ENCODE measurements around the gene YOD1. TPM values are rescaled to one million over a fixed set of nuclear protein-coding genes. Genes with fewer than 3 reads are reported as not detected.

Gene YOD1
- polyA plus RNA-seq, 1 donor from 2014 or later: 9.3 TPM

DNA sequence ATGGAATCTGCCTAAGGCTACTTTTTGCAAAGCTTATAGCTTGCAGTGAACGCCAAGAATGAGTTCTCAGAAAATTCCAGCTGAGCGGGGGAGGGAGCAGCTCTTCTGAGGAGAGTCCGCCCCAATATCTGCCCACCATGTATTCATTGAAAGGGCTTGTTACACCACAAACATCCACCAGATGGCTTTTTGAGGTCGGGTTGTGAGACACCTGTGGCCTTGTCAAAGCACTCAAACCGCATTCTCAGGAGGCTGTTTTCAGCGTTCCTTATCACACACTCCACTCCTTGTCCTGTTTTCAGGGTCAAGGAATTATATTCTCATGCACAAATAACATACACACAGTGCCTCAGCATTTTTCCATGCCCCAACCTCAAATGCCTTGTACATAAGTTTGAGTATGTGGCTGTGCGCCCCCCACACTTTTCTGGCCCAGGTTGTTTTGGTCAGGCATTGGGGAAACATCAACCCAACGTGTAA is 33.7 kb upstream of the YOD1 start:
- Histone ChIP-seq H3K27me3 (ENCODE audit: insufficient read depth, low read depth, low read length) (no peaks in the 10 kb centered on the region), H3K36me3 (ENCODE audit: insufficient read depth, low read length) (no peaks in the 10 kb centered on the region), H3F3A (ENCODE audit: insufficient read depth, low read length, poor library complexity, severe bottlenecking) (no peaks in the 10 kb centered on the region), H3K4me2 (ENCODE audit: low read length) (no peak overlapping the region), H3K9me3 (ENCODE audit: low read length) (no peaks in the 10 kb centered on the region), H3K27ac (ENCODE audit: low read length) (no peak overlapping the region), H3K79me2 (replicated peaks; ENCODE audit: insufficient read depth, low read length) (no peaks in the 10 kb centered on the region), H2AFZ (ENCODE audit: low read depth, low read length) (no peak overlapping the region), H4K20me1 (ENCODE audit: insufficient read depth) (no peaks in the 10 kb centered on the region), H3K9ac (ENCODE audit: low read length) (no peak overlapping the region), H3K4me3 (ENCODE audit: low read length) (no peak overlapping the region), H3K9me2 (ENCODE audit: insufficient read depth, low read length) (no peaks in the 10 kb centered on the region)
- TF ChIP-seq CTCF (IDR thresholded peaks at IDR 0.05; ENCODE audit: poor library complexity, severe bottlenecking) (peak; percentile 78), TAF1 (IDR thresholded peaks at IDR 0.05; ENCODE audit: low read depth) (no peak), SMC3 (conservative IDR thresholded peaks at IDR 0.05; ENCODE audit: poor library complexity) (peak; percentile 91), RAD21 (conservative IDR thresholded peaks at IDR 0.05) (peak; percentile 75)

DNA sequence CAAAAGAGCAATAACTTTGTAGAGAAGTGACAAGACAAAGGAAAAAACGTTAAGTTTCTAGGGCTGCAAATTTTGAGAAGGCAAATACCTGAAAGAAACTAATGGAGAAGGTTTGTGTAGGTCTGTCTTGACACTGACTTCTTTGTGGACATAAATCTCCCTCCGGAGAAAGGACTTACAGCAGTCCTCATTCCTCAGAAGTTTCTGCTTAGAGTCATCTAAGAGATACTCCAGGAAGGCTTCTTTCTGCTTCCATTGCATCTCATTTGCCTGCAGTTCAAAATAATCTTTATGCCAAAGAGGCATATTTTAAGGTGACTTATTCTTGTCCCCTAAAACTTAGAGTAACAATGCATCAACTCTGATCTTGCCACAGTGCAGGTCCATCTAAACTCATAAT is 33.2 kb upstream of the YOD1 start:
- H3K9ac ChIP-seq (ENCODE audit: low read length): no peak overlapping the region
- no peak overlapping the region for H3K4me2 ChIP-seq (ENCODE audit: low read length)
- H4K20me1 ChIP-seq (ENCODE audit: insufficient read depth): no peaks in the 10 kb centered on the region
- no peaks in the 10 kb centered on the region for H3K9me3 ChIP-seq (ENCODE audit: low read length)
- no peaks in the 10 kb centered on the region for H3K79me2 ChIP-seq (replicated peaks; ENCODE audit: insufficient read depth, low read length)
- H3K27me3 ChIP-seq (ENCODE audit: insufficient read depth, low read depth, low read length): no peaks in the 10 kb centered on the region
- no peak overlapping the region for H3K4me3 ChIP-seq (ENCODE audit: low read length)
- TF ChIP-seq TAF1 (IDR thresholded peaks at IDR 0.05; ENCODE audit: low read depth): no peak
- TF ChIP-seq POLR2AphosphoS5 (IDR thresholded peaks at IDR 0.05): no peak
- TF ChIP-seq MXI1 (conservative IDR thresholded peaks at IDR 0.05; ENCODE audit: poor library complexity, severe bottlenecking): no peak
- TF ChIP-seq, protein P1, sequence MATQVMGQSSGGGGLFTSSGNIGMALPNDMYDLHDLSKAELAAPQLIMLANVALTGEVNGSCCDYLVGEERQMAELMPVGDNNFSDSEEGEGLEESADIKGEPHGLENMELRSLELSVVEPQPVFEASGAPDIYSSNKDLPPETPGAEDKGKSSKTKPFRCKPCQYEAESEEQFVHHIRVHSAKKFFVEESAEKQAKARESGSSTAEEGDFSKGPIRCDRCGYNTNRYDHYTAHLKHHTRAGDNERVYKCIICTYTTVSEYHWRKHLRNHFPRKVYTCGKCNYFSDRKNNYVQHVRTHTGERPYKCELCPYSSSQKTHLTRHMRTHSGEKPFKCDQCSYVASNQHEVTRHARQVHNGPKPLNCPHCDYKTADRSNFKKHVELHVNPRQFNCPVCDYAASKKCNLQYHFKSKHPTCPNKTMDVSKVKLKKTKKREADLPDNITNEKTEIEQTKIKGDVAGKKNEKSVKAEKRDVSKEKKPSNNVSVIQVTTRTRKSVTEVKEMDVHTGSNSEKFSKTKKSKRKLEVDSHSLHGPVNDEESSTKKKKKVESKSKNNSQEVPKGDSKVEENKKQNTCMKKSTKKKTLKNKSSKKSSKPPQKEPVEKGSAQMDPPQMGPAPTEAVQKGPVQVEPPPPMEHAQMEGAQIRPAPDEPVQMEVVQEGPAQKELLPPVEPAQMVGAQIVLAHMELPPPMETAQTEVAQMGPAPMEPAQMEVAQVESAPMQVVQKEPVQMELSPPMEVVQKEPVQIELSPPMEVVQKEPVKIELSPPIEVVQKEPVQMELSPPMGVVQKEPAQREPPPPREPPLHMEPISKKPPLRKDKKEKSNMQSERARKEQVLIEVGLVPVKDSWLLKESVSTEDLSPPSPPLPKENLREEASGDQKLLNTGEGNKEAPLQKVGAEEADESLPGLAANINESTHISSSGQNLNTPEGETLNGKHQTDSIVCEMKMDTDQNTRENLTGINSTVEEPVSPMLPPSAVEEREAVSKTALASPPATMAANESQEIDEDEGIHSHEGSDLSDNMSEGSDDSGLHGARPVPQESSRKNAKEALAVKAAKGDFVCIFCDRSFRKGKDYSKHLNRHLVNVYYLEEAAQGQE (IDR thresholded peaks at IDR 0.05; ENCODE audit: borderline replicate concordance): no peak
- H3K36me3 ChIP-seq (ENCODE audit: insufficient read depth, low read length): no peaks in the 10 kb centered on the region
- H3K27ac ChIP-seq (ENCODE audit: low read length): no peak overlapping the region
- H3K9me2 ChIP-seq (ENCODE audit: insufficient read depth, low read length): no peaks in the 10 kb centered on the region
- H2AFZ ChIP-seq (ENCODE audit: low read depth, low read length): no peak overlapping the region
- H3F3A ChIP-seq (ENCODE audit: insufficient read depth, low read length, poor library complexity, severe bottlenecking): no peaks in the 10 kb centered on the region

DNA sequence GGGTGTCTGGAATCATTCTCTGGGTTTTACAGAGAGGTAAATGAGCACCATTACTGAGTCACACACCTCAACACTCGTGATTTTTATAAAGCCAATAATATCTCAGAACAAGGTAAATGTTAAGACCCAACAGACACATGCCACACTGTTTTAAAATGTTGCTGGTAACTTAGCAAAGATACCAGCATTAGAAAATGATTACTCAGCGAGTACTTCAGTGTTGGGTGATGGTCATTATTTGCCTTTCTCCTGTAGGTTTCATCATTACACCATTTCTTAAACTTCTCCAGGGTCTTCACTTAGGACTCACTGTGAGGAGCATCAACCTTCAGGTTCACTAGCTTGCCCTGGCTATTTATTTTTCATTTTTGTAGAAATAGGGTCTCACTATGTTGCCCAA is 30.8 kb upstream of the YOD1 start:
- Histone ChIP-seq H3K36me3 (ENCODE audit: insufficient read depth, low read length) (no peaks in the 10 kb centered on the region), H3K4me3 (ENCODE audit: low read length) (no peak overlapping the region), H3K27ac (ENCODE audit: low read length) (no peak overlapping the region), H3K9me3 (ENCODE audit: low read length) (no peaks in the 10 kb centered on the region), H3K27me3 (ENCODE audit: insufficient read depth, low read depth, low read length) (no peaks in the 10 kb centered on the region), H3K79me2 (replicated peaks; ENCODE audit: insufficient read depth, low read length) (no peaks in the 10 kb centered on the region), H3K9ac (ENCODE audit: low read length) (no peak overlapping the region), H3K9me2 (ENCODE audit: insufficient read depth, low read length) (no peaks in the 10 kb centered on the region), H3K4me2 (ENCODE audit: low read length) (no peak overlapping the region), H2AFZ (ENCODE audit: low read depth, low read length) (no peak overlapping the region), H3F3A (ENCODE audit: insufficient read depth, low read length, poor library complexity, severe bottlenecking) (no peaks in the 10 kb centered on the region), H4K20me1 (ENCODE audit: insufficient read depth) (no peaks in the 10 kb centered on the region)
- TF ChIP-seq EZH2 (IDR thresholded peaks at IDR 0.05; ENCODE audit: borderline replicate concordance, insufficient read depth, low read length, poor library complexity, severe bottlenecking) (no peak), MXI1 (conservative IDR thresholded peaks at IDR 0.05; ENCODE audit: poor library complexity, severe bottlenecking) (no peak), TAF1 (IDR thresholded peaks at IDR 0.05; ENCODE audit: low read depth) (no peak), CTCF (IDR thresholded peaks at IDR 0.05; ENCODE audit: poor library complexity, severe bottlenecking) (no peak), RAD21 (conservative IDR thresholded peaks at IDR 0.05) (no peak), SMC3 (conservative IDR thresholded peaks at IDR 0.05; ENCODE audit: poor library complexity) (no peak), EP300 (conservative IDR thresholded peaks at IDR 0.05; ENCODE audit: poor library complexity, severe bottlenecking) (no peak), POLR2AphosphoS5 (IDR thresholded peaks at IDR 0.05) (no peak)
- TF ChIP-seq, protein P1 (IDR thresholded peaks at IDR 0.05; ENCODE audit: borderline replicate concordance): no peak

All from neural cell (in vitro differentiated cells).